Caki2 (cell line): ENCODE results near the gene ILRUN. TPM values are rescaled to one million over a fixed set of nuclear protein-coding genes. Genes with fewer than 3 reads are reported as not detected.
"Not testable (repeated sequence)": the region's sequence is repeated elsewhere in the genome, so short reads cannot be mapped to it uniquely, and the experiment has no call there.

Source experiments
- DNase-seq: peaks from one replicate; pipeline ENCODE4 v3.0.0-alpha.2; 2015; ENCODE audit warnings: low read depth
- in situ Hi-C: cut with HindIII; loops from 2 replicates; pipeline ENCODE4 v1.10.0; 2016; ENCODE audit warnings: low sequenced_read_pairs, low pct_unique_long_range_greater_than_20kb, mixed read lengths
- total RNA-seq: library from RNA; depleted of rRNA; stranded (reverse); fragments of >200 nt; shearing (Covaris generic); gene quantifications from 2 replicates; pipeline ENCODE4 v1.2.3, GENCODE V29; 2014; ENCODE audit warnings: low replicate concordance; rRNA removed

Gene ILRUN
- 46.1 and 54.5 TPM in 2 replicates for total RNA-seq

- in situ Hi-C loops, result no loop called here
- peak; percentile 98 for DNase-seq
Observed at GRCh38 chr6:34696739-34697543, at the start of gene ILRUN. Gene ILRUN (minus strand): TSS chr6:34696767. CDS start chr6:34696603, 164 bp downstream.

DNA sequence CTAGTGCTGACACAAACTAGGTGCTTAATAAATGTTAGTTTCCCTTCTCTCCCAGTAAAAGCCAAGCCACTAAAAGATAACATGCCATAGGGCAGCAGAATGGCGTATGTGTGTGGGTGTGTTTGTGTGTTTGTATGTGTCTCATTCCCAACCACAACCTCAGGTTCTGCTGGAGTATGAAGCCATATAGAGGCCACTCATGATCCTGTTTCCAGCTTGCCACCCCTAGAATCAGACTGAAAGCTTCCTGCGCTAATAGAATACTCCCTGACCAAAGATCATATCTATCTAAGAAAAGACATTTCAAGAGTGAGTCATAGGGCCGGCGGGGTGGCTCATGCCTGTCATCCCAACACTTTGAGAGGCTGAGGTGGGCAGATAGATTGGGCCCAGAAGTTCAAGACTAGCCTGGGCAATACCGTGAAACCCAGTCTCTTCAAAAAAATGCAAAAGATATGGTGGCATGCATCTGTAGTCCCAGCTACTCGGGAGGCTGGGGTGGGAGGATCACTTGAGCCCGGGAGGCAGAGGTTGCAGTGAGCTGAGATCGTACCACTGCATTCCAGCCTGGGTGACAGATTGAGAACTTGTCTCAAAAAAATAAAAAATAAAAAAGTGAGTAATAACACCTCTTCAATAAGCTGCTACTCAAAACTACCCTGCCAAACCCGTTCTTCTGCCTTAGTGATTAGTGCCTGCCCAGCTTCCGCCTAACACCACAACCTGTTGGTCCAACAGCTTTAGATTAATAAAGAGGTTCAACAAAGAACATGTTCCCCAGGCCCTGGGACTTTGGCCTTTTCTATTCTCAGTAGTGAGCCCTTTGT is 48.9 kb upstream of the ILRUN start:
- DNase-seq, result peak; percentile 9
- in situ Hi-C loops, result no loop called here

DNA sequence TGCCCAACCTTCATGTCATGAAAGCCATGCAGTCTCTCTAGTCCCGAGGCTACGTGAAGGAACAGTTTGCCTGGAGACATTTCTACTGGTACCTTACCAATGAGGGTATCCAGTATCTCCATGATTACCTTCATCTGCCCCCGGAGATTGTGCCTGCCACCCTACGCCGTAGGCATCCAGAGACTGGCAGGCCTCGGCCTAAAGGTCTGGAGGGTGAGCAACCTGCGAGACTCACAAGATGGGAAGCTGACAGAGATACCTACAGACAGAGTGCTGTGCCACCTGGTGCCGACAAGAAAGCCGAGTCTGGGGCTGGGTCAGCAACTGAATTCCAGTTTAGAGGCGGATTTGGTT is 47.7 kb upstream of the ILRUN start:
- DNase-seq, in situ Hi-C loops: not testable (repeated sequence)

- peak; percentile 16 for DNase-seq
- in situ Hi-C loops, result no loop called here
Observed at GRCh38 chr6:34743625-34744293, 47.2 kb upstream of the ILRUN start.

- DNase-seq, result no peak
- in situ Hi-C loops, result no loop called here
Observed at GRCh38 chr6:34742094-34742493, 45.5 kb upstream of the ILRUN start.

- in situ Hi-C loops, result no loop called here
- no peak for DNase-seq
Observed at GRCh38 chr6:34736823-34737222, 40.3 kb upstream of the ILRUN start.

DNA sequence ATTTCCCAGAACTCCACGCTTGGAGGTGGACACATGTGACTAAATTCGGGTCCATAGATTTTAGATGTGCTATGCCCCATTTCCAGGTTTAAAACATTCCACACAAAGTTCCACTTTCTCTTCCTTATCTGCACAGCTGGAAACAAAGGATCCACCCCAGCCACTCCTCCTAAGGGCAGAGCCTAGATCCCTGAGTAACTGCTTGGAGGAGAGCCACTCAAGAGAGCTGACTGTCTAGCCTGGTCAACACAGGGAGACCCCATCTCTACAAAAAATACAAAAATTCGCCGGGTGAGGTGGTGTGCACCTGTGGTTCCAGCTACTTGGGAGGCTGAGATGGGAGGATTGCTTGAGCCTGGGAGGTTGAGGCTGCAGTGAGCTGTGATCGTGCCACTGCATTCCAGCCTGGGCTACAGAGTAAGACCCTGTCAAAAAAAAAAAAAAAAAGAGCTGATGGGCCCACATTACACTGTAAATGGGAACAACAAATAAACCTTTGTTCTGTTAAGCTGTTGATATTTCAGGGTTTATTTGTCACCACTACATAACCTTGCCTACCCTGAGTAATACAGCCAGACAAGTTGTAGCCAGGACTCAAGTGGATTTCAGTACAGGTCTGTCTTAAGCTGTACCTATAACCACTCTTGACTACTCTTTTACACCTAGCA is 35.0 kb upstream of the ILRUN start:
- in situ Hi-C loops, result no loop called here

GRCh38 chr6:34729631-34730470 is 33.3 kb upstream of the ILRUN start:
- DNase-seq, result no peak
- in situ Hi-C loops, result no loop called here

More for the DNA sequence above, 35.0 kb upstream of the ILRUN start:
- no peak for DNase-seq

DNA sequence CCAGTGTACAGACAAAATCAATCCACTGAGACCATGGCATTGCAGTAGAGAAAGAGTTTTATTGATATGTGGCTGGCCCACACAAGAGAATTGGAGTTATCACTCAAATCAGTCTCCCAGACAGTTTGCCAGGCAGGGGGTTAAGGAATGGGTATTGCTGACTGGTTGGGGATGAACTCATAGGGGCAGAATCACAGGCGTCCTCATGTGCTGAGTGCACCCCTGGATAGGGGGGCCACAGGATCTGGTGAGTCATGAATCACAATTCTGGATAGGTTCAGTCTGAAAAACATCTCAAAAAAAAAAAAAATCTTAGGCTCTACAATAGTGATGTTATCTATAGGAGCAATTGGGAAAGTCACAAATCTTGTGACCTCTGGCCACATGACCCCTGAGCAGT is 29.5 kb upstream of the ILRUN start:
- in situ Hi-C loops, result no loop called here
- no peak for DNase-seq

- in situ Hi-C loops, result no loop called here
- DNase-seq, result peak; percentile 47
Observed at GRCh38 chr6:34723203-34723602, 26.6 kb upstream of the ILRUN start.

- DNase-seq, result no peak
- in situ Hi-C loops, result no loop called here
Observed at GRCh38 chr6:34722451-34722850, 25.9 kb upstream of the ILRUN start.

GRCh38 chr6:34720160-34720559 is 23.6 kb upstream of the ILRUN start:
- in situ Hi-C loops, DNase-seq: not testable (repeated sequence)

DNA sequence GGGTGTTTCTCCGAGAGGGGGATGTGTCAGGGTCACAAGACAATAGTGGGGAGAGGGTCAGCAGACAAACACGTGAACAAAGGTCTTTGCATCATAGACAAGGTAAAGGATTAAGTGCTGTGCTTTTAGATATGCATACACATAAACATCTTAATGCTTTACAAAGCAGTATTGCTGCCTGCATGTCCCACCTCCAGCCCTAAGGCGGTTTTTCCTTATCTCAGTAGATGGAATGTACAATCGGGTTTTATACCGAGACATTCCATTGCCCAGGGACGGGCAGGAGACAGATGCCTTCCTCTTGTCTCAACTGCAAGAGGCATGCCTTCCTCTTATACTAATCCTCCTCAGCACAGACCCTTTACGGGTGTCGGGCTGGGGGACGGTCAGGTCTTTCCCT is 23.1 kb upstream of the ILRUN start:
- DNase-seq, in situ Hi-C loops: not testable (repeated sequence)

DNA sequence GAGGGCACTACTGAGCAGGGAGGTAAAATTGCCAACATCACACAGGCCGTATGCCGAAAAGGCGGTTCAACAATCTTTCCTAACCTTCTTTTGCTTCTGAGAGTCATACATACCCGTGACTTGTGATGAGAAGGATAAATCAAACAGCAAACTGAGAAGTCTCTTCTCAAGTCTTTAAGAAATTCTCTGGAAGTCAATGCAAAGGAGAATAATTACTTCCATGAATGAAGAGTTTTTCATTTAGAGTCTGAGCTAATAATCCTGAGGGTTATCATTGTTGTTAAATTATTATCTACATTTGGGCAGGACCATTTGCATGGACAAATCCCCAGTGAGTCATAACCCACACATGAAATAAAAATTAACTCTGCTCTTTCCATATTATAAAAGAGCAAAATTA is 22.4 kb upstream of the ILRUN start:
- in situ Hi-C loops, result no loop called here
- peak; percentile 39 for DNase-seq

GRCh38 chr6:34717466-34717865 is 20.9 kb upstream of the ILRUN start:
- no peak for DNase-seq
- in situ Hi-C loops, result no loop called here

DNA sequence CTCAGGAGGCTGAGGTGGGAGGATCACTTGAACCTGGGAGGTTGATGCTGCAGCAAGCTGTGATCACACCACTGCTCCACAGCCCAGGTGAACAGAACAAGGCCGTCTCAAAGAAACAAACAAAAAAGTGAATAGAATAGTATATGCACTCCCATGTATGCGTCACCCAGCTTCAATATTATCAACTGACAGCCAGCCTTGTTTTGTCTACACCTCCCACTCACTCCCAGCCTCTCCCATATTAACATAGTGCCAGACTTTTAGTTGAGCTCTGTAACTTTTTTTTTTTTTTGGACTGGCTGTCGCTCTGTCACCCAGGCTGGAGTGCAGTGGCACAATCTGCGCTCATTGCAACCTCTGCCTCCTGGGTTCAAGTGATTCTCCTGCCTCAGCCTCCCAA is 18.1 kb upstream of the ILRUN start:
- no peak for DNase-seq
- in situ Hi-C loops, result no loop called here

DNA sequence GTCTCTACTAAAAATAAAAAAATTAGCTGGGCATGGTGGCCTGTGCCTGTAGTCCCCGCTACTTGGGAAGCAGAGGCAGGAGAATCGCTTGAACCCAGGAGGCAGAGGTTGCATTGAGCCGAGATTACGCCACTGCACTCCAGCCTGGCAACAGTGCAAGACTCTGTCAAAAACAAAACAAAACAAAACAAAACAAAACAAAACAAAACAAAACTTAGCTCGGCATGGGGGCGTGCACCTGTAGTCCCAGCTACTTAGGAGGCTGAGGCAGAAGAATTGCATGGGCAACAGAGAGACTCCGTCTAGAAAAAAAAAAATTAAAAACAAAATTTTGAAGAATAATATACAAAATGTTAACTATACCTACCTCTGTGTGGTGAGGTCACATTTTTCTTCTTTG is 16.3 kb upstream of the ILRUN start:
- DNase-seq, in situ Hi-C loops: not testable (repeated sequence)

- in situ Hi-C loops, result no loop called here
- no peak for DNase-seq
Observed at GRCh38 chr6:34709386-34709785, 12.8 kb upstream of the ILRUN start.
